HG02623 (cell line): Measurements from ENCODE around the gene SCNN1A.

Experiments
- ATAC-seq: cut with Tn5 transposase; IDR thresholded peaks from one replicate; pipeline ENCODE4 v1.9.1; 2021; ENCODE audit warnings: moderate library complexity; ENCODE audit not compliant: unreplicated experiment

The SCNN1A gene

GRCh38 chr12:6375269-6376078, at the start of gene SCNN1A:
TSS of gene SCNN1A (minus strand) at chr12:6375563. CDS start at chr12:6374783, 780 bp downstream.
- ATAC-seq = no peak

- ATAC-seq = no peak
Observed at GRCh38 chr12:6424866-6425265, 49.5 kb upstream of the SCNN1A start.

GRCh38 chr12:6424008-6424347, 48.6 kb upstream of the SCNN1A start:
- ATAC-seq = no peak

- no peak for ATAC-seq
Observed at GRCh38 chr12:6423267-6424007, 48.1 kb upstream of the SCNN1A start.

- ATAC-seq = no peak
Observed at GRCh38 chr12:6420364-6420763, 45.0 kb upstream of the SCNN1A start.

- ATAC-seq = no peak
Observed at GRCh38 chr12:6418796-6419195, 43.4 kb upstream of the SCNN1A start.

GRCh38 chr12:6416596-6416995, 41.2 kb upstream of the SCNN1A start:
- ATAC-seq = no peak

- no peak for ATAC-seq
Observed at GRCh38 chr12:6407236-6407954, 32.0 kb upstream of the SCNN1A start.

- no peak for ATAC-seq
Observed at GRCh38 chr12:6405963-6406362, 30.6 kb upstream of the SCNN1A start.

GRCh38 chr12:6404390-6404789, 29.0 kb upstream of the SCNN1A start:
- ATAC-seq = no peak

GRCh38 chr12:6399884-6400644, 24.7 kb upstream of the SCNN1A start:
- no peak for ATAC-seq

GRCh38 chr12:6396031-6396430, 20.7 kb upstream of the SCNN1A start:
- ATAC-seq = no peak

GRCh38 chr12:6394398-6394797, 19.0 kb upstream of the SCNN1A start:
- ATAC-seq = no peak

GRCh38 chr12:6393109-6393508, 17.7 kb upstream of the SCNN1A start:
- no peak for ATAC-seq

- ATAC-seq = no peak
Observed at GRCh38 chr12:6392504-6392903, 17.1 kb upstream of the SCNN1A start.

- no peak for ATAC-seq
Observed at GRCh38 chr12:6391013-6391412, 15.7 kb upstream of the SCNN1A start.

- ATAC-seq = no peak
Observed at GRCh38 chr12:6390084-6390799, 14.9 kb upstream of the SCNN1A start.

- ATAC-seq = no peak
Observed at GRCh38 chr12:6387541-6387940, 12.2 kb upstream of the SCNN1A start.

- no peak for ATAC-seq
Observed at GRCh38 chr12:6386491-6386890, 11.1 kb upstream of the SCNN1A start.

GRCh38 chr12:6386038-6386437, 10.7 kb upstream of the SCNN1A start:
- ATAC-seq = no peak
